ENCODE measurements around the gene APLN. TPM values are rescaled to one million over a fixed set of nuclear protein-coding genes. Genes with fewer than 3 reads are reported as not detected.

The APLN gene
- polyA plus RNA-seq, 1 donor (not counting 4 experiments of a cell fraction or from before 2014, with no cell fraction given), result 1.8 TPM

- H3K27ac ChIP-seq (ENCODE audit: control insufficient read depth, insufficient read depth, low read length), result no peak overlapping the region
- FAIRE-seq (no peak), DNase-seq (ENCODE audit: low read depth, low spot score) (no peak)
- no peak overlapping the region for H3K9ac ChIP-seq (ENCODE audit: control insufficient read depth, extremely low read depth, insufficient read depth, low read length)
- H3K4me2 ChIP-seq (ENCODE audit: control insufficient read depth, extremely low read depth, insufficient read depth, low read depth, low read length), result no peak overlapping the region
- no peaks in the 10 kb centered on the region for H3K4me1 ChIP-seq (ENCODE audit: control insufficient read depth, extremely low read depth, insufficient read depth, low read length)
- H3K4me3 ChIP-seq (ENCODE audit: control insufficient read depth in 2 of 3, extremely low read depth in 1 of 3, insufficient read depth in 2 of 3, low read depth in 1 of 3, low read length in 3 of 3), result no peak overlapping the region
- H2AFZ ChIP-seq (ENCODE audit: control insufficient read depth, low read length), result no peak overlapping the region
- dilution Hi-C loops (cut with MboI; ENCODE audit: extremely low pct_ligation_motif_present, low sequenced_read_pairs), result no loop called here
- no peaks in the 10 kb centered on the region for H3K79me2 ChIP-seq (ENCODE audit: control insufficient read depth, insufficient read depth, low read length)
- H3K27me3 ChIP-seq (ENCODE audit: control insufficient read depth, extremely low read depth, insufficient read depth, low read length), result no peaks in the 10 kb centered on the region
- no peaks in the 10 kb centered on the region for H3K36me3 ChIP-seq (ENCODE audit: control insufficient read depth in 2 of 2, extremely low read depth in 1 of 2, insufficient read depth in 2 of 2, low read length in 2 of 2)
- H3K9me3 ChIP-seq (ENCODE audit: control insufficient read depth, low read depth, low read length), result no peaks in the 10 kb centered on the region
- H3K9me1 ChIP-seq (ENCODE audit: control insufficient read depth, extremely low read depth, insufficient read depth, low read length), result no peaks in the 10 kb centered on the region
- TF ChIP-seq EZH2 (IDR thresholded peaks at IDR 0.05; ENCODE audit: low read length), result no peak
- TF ChIP-seq CTCF (optimal IDR thresholded peaks at IDR 0.05 in 1 of 3, IDR thresholded peaks at IDR 0.05 in 1 of 3, conservative IDR thresholded peaks at IDR 0.05 in 1 of 3; ENCODE audit: extremely low read depth in 1 of 3, insufficient read depth in 2 of 3, low read length in 3 of 3), result no peak
- H4K20me1 ChIP-seq (ENCODE audit: control insufficient read depth, extremely low read depth, insufficient read depth, low read length), result no peaks in the 10 kb centered on the region
These were observed 43.4 kb upstream of the APLN start for GRCh38 chrX:129698150-129698549.

DNA sequence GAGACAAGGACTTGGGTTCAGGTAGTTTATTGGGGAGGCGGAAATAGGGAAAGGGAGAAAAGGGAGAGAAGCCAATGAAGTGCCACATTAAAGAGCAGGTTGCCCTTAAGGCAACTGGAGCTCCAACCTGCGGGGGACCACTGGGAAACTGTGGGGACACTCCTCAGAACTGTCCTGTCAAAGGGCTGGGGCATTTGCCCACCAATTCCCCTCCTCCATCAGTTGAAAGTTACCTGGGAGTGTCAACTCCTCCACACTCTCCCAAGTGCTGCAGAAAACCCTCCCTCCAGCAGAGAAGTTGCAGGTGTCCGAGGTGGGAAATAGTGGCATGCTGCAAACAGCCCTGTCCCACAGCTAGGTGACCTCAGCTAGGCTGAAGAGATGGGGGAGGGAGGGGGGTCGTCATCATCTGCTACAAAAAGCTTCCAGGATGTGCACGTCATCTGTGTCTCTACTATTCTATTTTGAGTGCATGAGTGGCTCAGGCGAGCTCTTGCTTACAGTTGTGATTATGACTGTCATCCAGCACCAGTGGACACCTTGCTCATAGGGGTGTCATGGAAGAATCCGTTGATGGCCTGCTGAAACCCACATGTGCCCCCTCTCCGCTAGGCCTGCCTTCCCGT lies 42.6 kb upstream of the APLN start:
- no peak overlapping the region for H3K4me3 ChIP-seq (ENCODE audit: control insufficient read depth in 2 of 3, extremely low read depth in 1 of 3, insufficient read depth in 2 of 3, low read depth in 1 of 3, low read length in 3 of 3)
- no peaks in the 10 kb centered on the region for H3K9me3 ChIP-seq (ENCODE audit: control insufficient read depth, low read depth, low read length)
- no peaks in the 10 kb centered on the region for H3K4me1 ChIP-seq (ENCODE audit: control insufficient read depth, extremely low read depth, insufficient read depth, low read length)
- no peak for FAIRE-seq
- dilution Hi-C loops (cut with MboI; ENCODE audit: extremely low pct_ligation_motif_present, low sequenced_read_pairs), result no loop called here
- TF ChIP-seq CTCF (optimal IDR thresholded peaks at IDR 0.05 in 1 of 3, IDR thresholded peaks at IDR 0.05 in 1 of 3, conservative IDR thresholded peaks at IDR 0.05 in 1 of 3; ENCODE audit: extremely low read depth in 1 of 3, insufficient read depth in 2 of 3, low read length in 3 of 3) (no peak), EZH2 (IDR thresholded peaks at IDR 0.05; ENCODE audit: low read length) (no peak)
- no peaks in the 10 kb centered on the region for H3K36me3 ChIP-seq (ENCODE audit: control insufficient read depth in 2 of 2, extremely low read depth in 1 of 2, insufficient read depth in 2 of 2, low read length in 2 of 2)
- H3K79me2 ChIP-seq (ENCODE audit: control insufficient read depth, insufficient read depth, low read length), result no peaks in the 10 kb centered on the region
- DNase-seq (ENCODE audit: low read depth, low spot score), result no peak
- no peak overlapping the region for H3K9ac ChIP-seq (ENCODE audit: control insufficient read depth, extremely low read depth, insufficient read depth, low read length)
- H3K27me3 ChIP-seq (ENCODE audit: control insufficient read depth, extremely low read depth, insufficient read depth, low read length), result no peaks in the 10 kb centered on the region
- no peak overlapping the region for H3K27ac ChIP-seq (ENCODE audit: control insufficient read depth, insufficient read depth, low read length)
- H2AFZ ChIP-seq (ENCODE audit: control insufficient read depth, low read length), result no peak overlapping the region
- no peaks in the 10 kb centered on the region for H4K20me1 ChIP-seq (ENCODE audit: control insufficient read depth, extremely low read depth, insufficient read depth, low read length)
- H3K9me1 ChIP-seq (ENCODE audit: control insufficient read depth, extremely low read depth, insufficient read depth, low read length), result no peaks in the 10 kb centered on the region
- H3K4me2 ChIP-seq (ENCODE audit: control insufficient read depth, extremely low read depth, insufficient read depth, low read depth, low read length), result no peak overlapping the region

Measured in keratinocyte (primary cell).